ENCODE measurements around the gene ACSL5.

DNA sequence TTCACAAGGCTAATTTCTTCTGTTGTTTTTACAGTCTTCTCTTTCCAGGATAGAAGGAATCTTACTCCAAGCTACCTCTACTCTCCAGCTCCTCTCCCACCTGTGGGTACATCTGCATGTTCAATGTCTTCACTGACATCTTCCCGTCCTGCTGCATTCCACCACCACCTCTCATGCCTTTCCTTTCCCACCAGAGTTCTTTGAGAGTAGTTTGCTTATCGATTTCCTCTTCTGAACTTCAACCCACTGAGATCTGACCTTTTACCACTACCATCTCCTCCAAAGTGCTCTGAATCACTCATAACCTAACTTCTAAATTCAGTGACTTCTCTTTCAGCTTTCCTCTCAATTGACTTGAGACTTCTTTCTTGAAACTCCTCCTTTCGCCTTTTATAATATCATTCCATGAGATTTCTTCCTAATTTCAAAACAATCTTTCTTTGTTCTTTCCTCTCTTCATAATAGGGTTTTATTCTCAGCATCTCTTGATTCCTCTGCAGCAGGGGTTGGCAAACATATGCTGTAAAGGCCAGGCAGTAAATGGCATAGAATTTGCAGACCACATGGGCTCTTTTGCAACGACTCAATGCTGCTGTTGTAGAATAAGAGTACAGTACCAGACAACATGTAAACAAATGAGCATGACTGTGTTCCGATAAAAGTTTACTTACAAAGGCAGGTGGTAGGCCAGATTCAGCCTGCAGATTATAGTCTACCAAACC is 22.1 kb downstream of the ACSL5 start:
- TF ChIP-seq, protein P1, sequence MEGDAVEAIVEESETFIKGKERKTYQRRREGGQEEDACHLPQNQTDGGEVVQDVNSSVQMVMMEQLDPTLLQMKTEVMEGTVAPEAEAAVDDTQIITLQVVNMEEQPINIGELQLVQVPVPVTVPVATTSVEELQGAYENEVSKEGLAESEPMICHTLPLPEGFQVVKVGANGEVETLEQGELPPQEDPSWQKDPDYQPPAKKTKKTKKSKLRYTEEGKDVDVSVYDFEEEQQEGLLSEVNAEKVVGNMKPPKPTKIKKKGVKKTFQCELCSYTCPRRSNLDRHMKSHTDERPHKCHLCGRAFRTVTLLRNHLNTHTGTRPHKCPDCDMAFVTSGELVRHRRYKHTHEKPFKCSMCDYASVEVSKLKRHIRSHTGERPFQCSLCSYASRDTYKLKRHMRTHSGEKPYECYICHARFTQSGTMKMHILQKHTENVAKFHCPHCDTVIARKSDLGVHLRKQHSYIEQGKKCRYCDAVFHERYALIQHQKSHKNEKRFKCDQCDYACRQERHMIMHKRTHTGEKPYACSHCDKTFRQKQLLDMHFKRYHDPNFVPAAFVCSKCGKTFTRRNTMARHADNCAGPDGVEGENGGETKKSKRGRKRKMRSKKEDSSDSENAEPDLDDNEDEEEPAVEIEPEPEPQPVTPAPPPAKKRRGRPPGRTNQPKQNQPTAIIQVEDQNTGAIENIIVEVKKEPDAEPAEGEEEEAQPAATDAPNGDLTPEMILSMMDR (conservative IDR thresholded peaks at IDR 0.05 in 1 of 2, IDR thresholded peaks at IDR 0.05 in 1 of 2; ENCODE audit: extremely low read depth in 1 of 2, insufficient read depth in 1 of 2, low read depth in 1 of 2, low read length in 2 of 2), result no peak
- TF ChIP-seq EZH2 (IDR thresholded peaks at IDR 0.05; ENCODE audit: borderline replicate concordance, low read length), result no peak
